ENCODE results near the gene PDIA5. TPM values are rescaled to one million over a fixed set of nuclear protein-coding genes. Genes with fewer than 3 reads are reported as not detected.

Gene PDIA5
- total and polyA plus RNA-seq, 2 of the 4 experiments (the other 2 are of a cell fraction), result 19.4 to 42.0 TPM

- TF ChIP-seq CHD1 (IDR thresholded peaks at IDR 0.05; ENCODE audit: low read depth, low read length) (no peak), MAZ (IDR thresholded peaks at IDR 0.05; ENCODE audit: borderline replicate concordance, low read depth, low read length) (no peak), MAFK (IDR thresholded peaks at IDR 0.05; ENCODE audit: low read depth, low read length) (no peak)
Observed at GRCh38 chr3:123202451-123202850, 135.6 kb downstream of the PDIA5 start (continued).

Small RNA genes within 50 kb of the gene (microRNA-seq; reads per million reads assigned to microRNA genes)
- not detected for gene MIR7110 (ENCODE audit: unreplicated experiment)

Other genes starting within 250 kb of the PDIA5 start
- not detected in 2 replicates for gene SEMA5B, start 39.3 kb upstream of the PDIA5 start, total RNA-seq (2012; rRNA removed)
- gene SEMA5B, start 39.3 kb upstream of the PDIA5 start, polyA plus RNA-seq (2012; rRNA removed), result not detected in 2 replicates
- gene SEC22A, start 134.9 kb downstream of the PDIA5 start, total RNA-seq (2012; rRNA removed), result 36.0 and 38.6 TPM in 2 replicates
- gene SEC22A, start 134.9 kb downstream of the PDIA5 start, polyA plus RNA-seq (2012; rRNA removed), result 14.0 and 17.5 TPM in 2 replicates